Measurements from ENCODE around the gene BCAM.

DNA sequence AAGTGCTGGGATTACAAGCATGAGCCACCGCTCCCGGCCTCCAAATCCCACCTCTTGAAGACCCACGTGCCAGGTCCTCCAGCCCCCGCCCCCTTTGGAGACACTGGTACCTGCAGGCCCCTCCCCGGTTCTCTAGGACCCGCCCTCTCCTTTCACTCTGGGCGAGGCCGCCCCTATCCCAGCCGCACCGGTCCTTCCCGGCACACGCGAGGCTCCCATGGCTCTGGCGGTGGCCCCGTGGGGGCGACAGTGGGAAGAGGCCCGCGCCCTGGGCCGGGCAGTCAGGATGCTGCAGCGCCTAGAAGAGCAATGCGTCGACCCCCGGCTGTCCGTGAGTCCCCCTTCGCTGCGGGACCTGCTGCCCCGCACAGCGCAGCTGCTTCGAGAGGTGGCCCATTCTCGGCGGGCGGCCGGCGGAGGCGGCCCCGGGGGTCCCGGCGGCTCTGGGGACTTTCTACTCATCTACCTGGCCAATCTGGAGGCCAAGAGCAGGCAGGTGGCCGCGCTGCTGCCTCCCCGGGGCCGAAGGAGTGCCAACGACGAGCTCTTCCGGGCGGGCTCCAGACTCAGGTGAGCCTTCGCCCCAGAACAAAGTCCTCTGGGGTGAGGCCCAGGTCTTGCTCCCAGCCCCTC lies 31.1 kb upstream of the BCAM start, which contains the start of gene CBLC:
- TF ChIP-seq, protein P1, sequence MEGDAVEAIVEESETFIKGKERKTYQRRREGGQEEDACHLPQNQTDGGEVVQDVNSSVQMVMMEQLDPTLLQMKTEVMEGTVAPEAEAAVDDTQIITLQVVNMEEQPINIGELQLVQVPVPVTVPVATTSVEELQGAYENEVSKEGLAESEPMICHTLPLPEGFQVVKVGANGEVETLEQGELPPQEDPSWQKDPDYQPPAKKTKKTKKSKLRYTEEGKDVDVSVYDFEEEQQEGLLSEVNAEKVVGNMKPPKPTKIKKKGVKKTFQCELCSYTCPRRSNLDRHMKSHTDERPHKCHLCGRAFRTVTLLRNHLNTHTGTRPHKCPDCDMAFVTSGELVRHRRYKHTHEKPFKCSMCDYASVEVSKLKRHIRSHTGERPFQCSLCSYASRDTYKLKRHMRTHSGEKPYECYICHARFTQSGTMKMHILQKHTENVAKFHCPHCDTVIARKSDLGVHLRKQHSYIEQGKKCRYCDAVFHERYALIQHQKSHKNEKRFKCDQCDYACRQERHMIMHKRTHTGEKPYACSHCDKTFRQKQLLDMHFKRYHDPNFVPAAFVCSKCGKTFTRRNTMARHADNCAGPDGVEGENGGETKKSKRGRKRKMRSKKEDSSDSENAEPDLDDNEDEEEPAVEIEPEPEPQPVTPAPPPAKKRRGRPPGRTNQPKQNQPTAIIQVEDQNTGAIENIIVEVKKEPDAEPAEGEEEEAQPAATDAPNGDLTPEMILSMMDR (IDR thresholded peaks at IDR 0.05 in 2 of 3, conservative IDR thresholded peaks at IDR 0.05 in 1 of 3; ENCODE audit: control insufficient read depth in 2 of 3, extremely low read depth in 1 of 3, insufficient read depth in 1 of 3, low read depth in 3 of 3, low read length in 3 of 3), result no peak
- no peak for TF ChIP-seq EZH2 (IDR thresholded peaks at IDR 0.05; ENCODE audit: borderline replicate concordance, control insufficient read depth, low read depth, low read length)
